Measurements from ENCODE around the gene PTPRC.
A peak's percentile ranks its signal among the peaks of the same experiment; 100 is the strongest.

The PTPRC gene

GRCh38 chr1:198778049-198778448 is 139.2 kb downstream of the PTPRC start (continued):
- TF ChIP-seq INSM2 (tag by site-specific recombination; IDR thresholded peaks at IDR 0.05) = no peak
- TF ChIP-seq SP7 (tag by site-specific recombination; IDR thresholded peaks at IDR 0.05) = no peak
- no peak for TF ChIP-seq ZNF24 (tag by site-specific recombination; IDR thresholded peaks at IDR 0.05)
- no peak for TF ChIP-seq GLI4 (tag by site-specific recombination; IDR thresholded peaks at IDR 0.05)
- no peak for TF ChIP-seq ZNF398 (tag by site-specific recombination; IDR thresholded peaks at IDR 0.05)

- CTCF ChIA-PET = no interaction called here
- H3K9me3 ChIP-seq (ENCODE audit: control insufficient read depth, insufficient read depth, low read depth, low read length) = no peaks in the 10 kb centered on the region
- H3K4me3 ChIP-seq (ENCODE audit: low read depth, low read length) = no peak overlapping the region
- TF ChIP-seq ZNF175 (tag by site-specific recombination; IDR thresholded peaks at IDR 0.05) = no peak
- no peaks in the 10 kb centered on the region for H3K36me3 ChIP-seq (ENCODE audit: control insufficient read depth in 2 of 2, insufficient read depth in 1 of 2, low read length in 2 of 2)
- H3K27ac ChIP-seq (ENCODE audit: extremely low read depth, low read depth, low read length) = no peak overlapping the region
- no peaks in the 10 kb centered on the region for H3K4me1 ChIP-seq (ENCODE audit: control insufficient read depth, insufficient read depth, low read length)
- POLR2A ChIA-PET = no interaction called here
Measured at GRCh38 chr1:198780376-198780775, 141.5 kb downstream of the PTPRC start.

- ChIA-PET CTCF (interaction anchor here (0.7 to 1.5 kb wide), 7 partner anchors 11 to 675 kb away, joined by 3 to 8 read pairs (median 3); no protein-coding TSS in a partner anchor), POLR2A (interaction anchor here (1.7 kb wide), 1 partner anchor 149 kb away, joined by 4 read pairs; no protein-coding TSS in a partner anchor)
- no peak for TF ChIP-seq ZBTB49 (tag by site-specific recombination; IDR thresholded peaks at IDR 0.05; ENCODE audit: low read depth)
- peak; percentile 45 for TF ChIP-seq ZNF341 (tag by site-specific recombination; IDR thresholded peaks at IDR 0.05; ENCODE audit: low read depth)
- H3K36me3 ChIP-seq (ENCODE audit: control insufficient read depth in 2 of 2, insufficient read depth in 1 of 2, low read length in 2 of 2) = no peaks in the 10 kb centered on the region
- no peak overlapping the region for H3K27ac ChIP-seq (ENCODE audit: extremely low read depth, low read depth, low read length)
- no peak overlapping the region for H3K4me3 ChIP-seq (ENCODE audit: low read depth, low read length)
- H3K4me1 ChIP-seq (ENCODE audit: control insufficient read depth, insufficient read depth, low read length) = no peaks in the 10 kb centered on the region
- H3K9me3 ChIP-seq (ENCODE audit: control insufficient read depth, insufficient read depth, low read depth, low read length) = no peaks in the 10 kb centered on the region
Measured at GRCh38 chr1:198788561-198789064, 149.8 kb downstream of the PTPRC start.

GRCh38 chr1:198793714-198794113 is 154.9 kb downstream of the PTPRC start:
- TF ChIP-seq ZNF311 (tag by site-specific recombination; IDR thresholded peaks at IDR 0.05; ENCODE audit: borderline replicate concordance) (no peak), IKZF3 (tag by site-specific recombination; IDR thresholded peaks at IDR 0.05) (no peak)
- POLR2A ChIA-PET = no interaction called here
- Histone ChIP-seq H3K9me3 (ENCODE audit: control insufficient read depth, insufficient read depth, low read depth, low read length) (no peaks in the 10 kb centered on the region), H3K4me3 (ENCODE audit: low read depth, low read length) (no peak overlapping the region), H3K36me3 (ENCODE audit: control insufficient read depth in 2 of 2, insufficient read depth in 1 of 2, low read length in 2 of 2) (no peaks in the 10 kb centered on the region), H3K27ac (ENCODE audit: extremely low read depth, low read depth, low read length) (no peak overlapping the region), H3K4me1 (ENCODE audit: control insufficient read depth, insufficient read depth, low read length) (no peaks in the 10 kb centered on the region)
- CTCF ChIA-PET = interaction anchor here (0.7 kb wide), 1 partner anchor 775 kb away, joined by 3 read pairs; no protein-coding TSS in a partner anchor

- H3K27ac ChIP-seq (ENCODE audit: extremely low read depth, low read depth, low read length) = no peak overlapping the region
- H3K4me1 ChIP-seq (ENCODE audit: control insufficient read depth, insufficient read depth, low read length) = no peaks in the 10 kb centered on the region
- H3K9me3 ChIP-seq (ENCODE audit: control insufficient read depth, insufficient read depth, low read depth, low read length) = no peaks in the 10 kb centered on the region
- no peaks in the 10 kb centered on the region for H3K36me3 ChIP-seq (ENCODE audit: control insufficient read depth in 2 of 2, insufficient read depth in 1 of 2, low read length in 2 of 2)
- POLR2A ChIA-PET = no interaction called here
- H3K4me3 ChIP-seq (ENCODE audit: low read depth, low read length) = no peak overlapping the region
- CTCF ChIA-PET = no interaction called here
- no peak for TF ChIP-seq ZNF37A (tag by site-specific recombination; IDR thresholded peaks at IDR 0.05)
- TF ChIP-seq ZNF791 (tag by site-specific recombination; IDR thresholded peaks at IDR 0.05) = no peak
- TF ChIP-seq PRDM2 (tag by site-specific recombination; IDR thresholded peaks at IDR 0.05; ENCODE audit: borderline replicate concordance) = no peak
- TF ChIP-seq ZFP3 (tag by site-specific recombination; IDR thresholded peaks at IDR 0.05; ENCODE audit: low read depth) = no peak
- no peak for TF ChIP-seq ZNF629 (tag by site-specific recombination; IDR thresholded peaks at IDR 0.05)
Measured at GRCh38 chr1:198794498-198794897, 155.7 kb downstream of the PTPRC start.
